H1 (cell line): Measurements from ENCODE around the gene PARD6B. TPM values are rescaled to one million over a fixed set of nuclear protein-coding genes. Genes with fewer than 3 reads are reported as not detected.

Experiments used
- CTCF ChIA-PET: fragments of 300-600 bp; sonication (Branson Sonifier 250); formaldehyde crosslinking; loops from one replicate; lab custom pipeline; 2021; ENCODE audit not compliant: partially characterized antibody; lab: Charles Lee
- POLR2A ChIA-PET: fragments of 300-600 bp; sonication (Branson Sonifier 250); formaldehyde crosslinking; loops from one replicate; lab custom pipeline; 2021; ENCODE audit warnings: inconsistent platforms; ENCODE audit not compliant: partially characterized antibody; lab: Charles Lee
- DNase-seq, 2 experiments: peaks; one replicate each; pipeline versions ENCODE4 v3.0.0 to v3.0.0-alpha.2; 2010 to 2022; ENCODE audit warnings: low spot score in 2 of 2, low read depth in 1 of 2, mixed read lengths in 1 of 2
- FAIRE-seq: peaks from 2 replicates; lab custom pipeline; 2011; peaks lifted over from hg19 to GRCh38; lab: Jason Lieb, UNC
- H2AFZ ChIP-seq: 2 replicates; pipeline ENCODE4 v1.8.1; 2012; ENCODE audit warnings: low read length, inconsistent platforms
- H2AK5ac ChIP-seq: 2 replicates; pipeline ENCODE4 v1.6.1; 2013; ENCODE audit warnings: low read depth, low read length
- H2BK120ac ChIP-seq: replicated peaks from 2 replicates; pipeline ENCODE3; 2013; ENCODE audit warnings: low read depth, low read length, inconsistent platforms
- H2BK12ac ChIP-seq: 2 replicates; pipeline ENCODE4 v1.6.1; 2013; ENCODE audit warnings: low read depth, low read length
- H2BK15ac ChIP-seq: 2 replicates; pipeline ENCODE4 v1.6.1; 2013; ENCODE audit warnings: low read length
- H2BK20ac ChIP-seq: 2 replicates; pipeline ENCODE4 v1.6.1; 2013; ENCODE audit warnings: low read length
- H2BK5ac ChIP-seq: 2 replicates; pipeline ENCODE4 v1.6.1; 2013; ENCODE audit warnings: low read depth, low read length
- H3K14ac ChIP-seq: 2 replicates; pipeline ENCODE4 v1.6.1; 2013; ENCODE audit warnings: inconsistent platforms; ENCODE audit not compliant: insufficient read length
- H3K18ac ChIP-seq: 2 replicates; pipeline ENCODE4 v1.6.1; 2013; ENCODE audit warnings: low read length; ENCODE audit errors: extremely low read depth
- H3K23ac ChIP-seq: 2 replicates; pipeline ENCODE4 v1.6.1; 2013; ENCODE audit warnings: inconsistent platforms; ENCODE audit not compliant: insufficient read length
- H3K23me2 ChIP-seq: 2 replicates; pipeline ENCODE4 v1.6.1; 2013; ENCODE audit warnings: low read depth, low read length
- H3K27ac ChIP-seq: 2 replicates; pipeline ENCODE4 v1.6.1; 2011; ENCODE audit warnings: low read depth, low read length, inconsistent platforms
- H3K27me3 ChIP-seq, 4 experiments: replicated peaks in 1 of 4; 1 replicate in 1 of 4; 2 replicates in 3 of 4; pipeline versions ENCODE4 v1.6.1 to v1.8.1; 2011 to 2013; ENCODE audit warnings: low read length in 3 of 4, mild to moderate bottlenecking in 3 of 4, inconsistent platforms in 2 of 4, mixed read lengths in 2 of 4, moderate library complexity in 1 of 4; ENCODE audit not compliant: control insufficient read depth in 3 of 4, insufficient read depth in 3 of 4; ENCODE audit errors: extremely low read depth in 1 of 4
- H3K36me3 ChIP-seq, 4 experiments: 2 replicates each; pipeline versions ENCODE4 v1.6.1 to v1.8.1; 2011 to 2013; ENCODE audit warnings: mild to moderate bottlenecking in 4 of 4, low read length in 3 of 4, moderate library complexity in 2 of 4, control low read depth in 1 of 4, inconsistent platforms in 1 of 4; ENCODE audit not compliant: insufficient read depth in 4 of 4, control insufficient read depth in 2 of 4
- H3K4ac ChIP-seq: replicated peaks from 2 replicates; pipeline ENCODE3; 2013; ENCODE audit warnings: low read length, low read depth, mixed read lengths, inconsistent platforms; ENCODE audit not compliant: insufficient read length
- H3K4me1 ChIP-seq, 4 experiments: replicated peaks in 1 of 4; 1 replicate in 1 of 4; 2 replicates in 3 of 4; pipeline versions ENCODE4 v1.6.1 to v1.8.1; 2011 to 2013; ENCODE audit warnings: low read length in 3 of 4, inconsistent platforms in 2 of 4, mixed read lengths in 1 of 4; ENCODE audit not compliant: insufficient read depth in 4 of 4, control insufficient read depth in 3 of 4
- H3K4me2 ChIP-seq, 2 experiments: 2 replicates each; pipeline versions ENCODE4 v1.6.1 to v1.8.1; 2011 to 2013; ENCODE audit warnings: low read depth in 2 of 2, low read length in 2 of 2, control low read depth in 1 of 2, inconsistent platforms in 1 of 2, mild to moderate bottlenecking in 1 of 2; ENCODE audit not compliant: insufficient read depth in 1 of 2
- H3K4me3 ChIP-seq, 4 experiments: fragments of 200-600, 300-600 bp in 1 of 4; sonication (generic), shearing (Covaris generic), sonication (Bioruptor Twin) in 1 of 4; 2 replicates each; pipeline versions ENCODE4 v1.5.1 to v1.8.1; 2011 to 2016; ENCODE audit warnings: low read length in 4 of 4, low read depth in 3 of 4, control low read depth in 2 of 4, inconsistent platforms in 2 of 4, mild to moderate bottlenecking in 2 of 4, mixed read lengths in 1 of 4, moderate library complexity in 1 of 4; ENCODE audit not compliant: insufficient read depth in 2 of 4; ENCODE audit errors: extremely low read depth in 1 of 4
- H3K56ac ChIP-seq: replicated peaks from 2 replicates; pipeline ENCODE3; 2013; ENCODE audit warnings: low read depth, mild to moderate bottlenecking, mixed read lengths, low read length, inconsistent platforms; ENCODE audit not compliant: insufficient read length
- H3K79me1 ChIP-seq: 2 replicates; pipeline ENCODE4 v1.6.1; 2013; ENCODE audit warnings: low read depth, low read length, control low read depth
- H3K79me2 ChIP-seq, 2 experiments: 2 replicates each; pipeline versions ENCODE4 v1.6.1 to v1.8.1; 2012 to 2013; ENCODE audit warnings: low read length in 2 of 2, mild to moderate bottlenecking in 2 of 2, inconsistent platforms in 1 of 2; ENCODE audit not compliant: insufficient read depth in 2 of 2, control insufficient read depth in 1 of 2
- H3K9ac ChIP-seq, 4 experiments: replicated peaks in 1 of 4; 1 replicate in 1 of 4; 2 replicates in 3 of 4; pipeline versions ENCODE4 v1.6.1 to v1.8.1; 2011 to 2013; ENCODE audit warnings: low read depth in 3 of 4, low read length in 3 of 4, control low read depth in 2 of 4, mild to moderate bottlenecking in 2 of 4, moderate library complexity in 2 of 4, inconsistent platforms in 1 of 4; ENCODE audit errors: extremely low read depth in 1 of 4
- H3K9me3 ChIP-seq, 2 experiments: 2 replicates each; pipeline versions ENCODE4 v1.6.1 to v1.8.1; 2012 to 2013; ENCODE audit warnings: mild to moderate bottlenecking in 2 of 2, moderate library complexity in 2 of 2, control low read depth in 1 of 2, inconsistent platforms in 1 of 2, low read depth in 1 of 2, low read length in 1 of 2, mixed read lengths in 1 of 2; ENCODE audit not compliant: insufficient read depth in 2 of 2
- H4K20me1 ChIP-seq, 2 experiments: replicated peaks in 1 of 2; 2 replicates each; pipeline versions ENCODE3 to v1.8.1; 2011 to 2013; ENCODE audit warnings: inconsistent platforms in 2 of 2, low read length in 2 of 2, mild to moderate bottlenecking in 1 of 2; ENCODE audit not compliant: insufficient read depth in 2 of 2, control insufficient read depth in 1 of 2
- H4K5ac ChIP-seq: 2 replicates; pipeline ENCODE4 v1.6.1; 2013; ENCODE audit warnings: low read length, low read depth, mixed read lengths, inconsistent platforms; ENCODE audit not compliant: insufficient read length
- H4K8ac ChIP-seq: 2 replicates; pipeline ENCODE4 v1.8.0; 2013; ENCODE audit warnings: mild to moderate bottlenecking, moderate library complexity, low read length, inconsistent platforms; ENCODE audit not compliant: insufficient read depth; ENCODE audit errors: extremely low read depth
- H4K91ac ChIP-seq: replicated peaks from 2 replicates; pipeline ENCODE3; 2013; ENCODE audit warnings: low read length, mixed read lengths, inconsistent platforms; ENCODE audit not compliant: insufficient read length
- CEBPB ChIP-seq: IDR thresholded peaks from 2 replicates; pipeline ENCODE4 v1.6.1; 2012; ENCODE audit warnings: low read depth, low read length
- CHD1 ChIP-seq: IDR thresholded peaks from 2 replicates; pipeline ENCODE4 v1.6.1; 2012; ENCODE audit warnings: low read depth, low read length, improper control_type of control experiment
- RAD21 ChIP-seq, 2 experiments: IDR thresholded peaks in 1 of 2; conservative IDR thresholded peaks in 1 of 2; 2 replicates each; pipeline ENCODE4 v1.6.1; 2011; ENCODE audit warnings: low read depth in 2 of 2, low read length in 2 of 2, improper control_type of control experiment in 1 of 2, inconsistent platforms in 1 of 2, mild to moderate bottlenecking in 1 of 2, moderate library complexity in 1 of 2
- RXRA ChIP-seq: IDR thresholded peaks from 2 replicates; pipeline ENCODE4 v1.6.1; 2011; ENCODE audit warnings: low read depth, mild to moderate bottlenecking, low read length, moderate library complexity; ENCODE audit not compliant: insufficient read depth
- SIN3A ChIP-seq, 2 experiments: IDR thresholded peaks in 1 of 2; conservative IDR thresholded peaks in 1 of 2; 2 replicates each; pipeline ENCODE4 v1.6.1; 2011 to 2012; ENCODE audit warnings: low read length in 2 of 2, improper control_type of control experiment in 1 of 2, low read depth in 1 of 2, mild to moderate bottlenecking in 1 of 2
- SIRT6 ChIP-seq: IDR thresholded peaks from one replicate; pipeline ENCODE4 v1.7.1; 2012; ENCODE audit warnings: low read length, inconsistent platforms
- SP2 ChIP-seq: IDR thresholded peaks from 2 replicates; pipeline ENCODE4 v1.6.1; 2012; ENCODE audit warnings: mild to moderate bottlenecking, low read length, inconsistent platforms
- WGBS, 2 experiments: shearing (Covaris generic) in 1 of 2; methylation state at CpG; one replicate each; pipeline versions ENCODE4 v1.1.6 to v1.1.7; 2013 to 2015; ENCODE audit warnings: low lambda C conversion rate in 2 of 2, mixed read lengths in 2 of 2, inconsistent platforms in 1 of 2, low coverage in 1 of 2, missing lambda C conversion rate in 1 of 2; ENCODE audit not compliant: insufficient replicate concordance in 2 of 2, insufficient coverage in 1 of 2, insufficient read length in 1 of 2; ENCODE audit errors: extremely low coverage in 1 of 2, missing lambda C conversion rate in 1 of 2; 5-methylcytosine and 5-hydroxymethylcytosine counted together
- polyA plus RNA-seq, 7 experiments: library from polyadenylated mRNA; depleted of rRNA in 3 of 7; stranded (reverse) in 5 of 7; unstranded in 2 of 7; fragments of >200 nt in 5 of 7; fragments of 200-250 nt in 2 of 7; gene quantifications; 1 replicate in 5 of 7; 2 replicates in 1 of 7; 4 replicates in 1 of 7; pipeline versions ENCODE4 v1.2.1 to v1.2.3, GENCODE V29; 2011 to 2013; ENCODE audit warnings: missing spikeins in 2 of 7, mixed read lengths in 2 of 7
- total RNA-seq: library from RNA; stranded (reverse); fragmentation: NEBNext Ultra II Directional; extraction: Animal tissue kit (Norgen Biotek cat#: 25700); gene quantifications from 2 replicates; pipeline ENCODE4 v1.2.1, GENCODE V29; 2021

The PARD6B gene
- total and polyA plus RNA-seq, 2 of the 8 experiments (the other 6 are each of a cell fraction or from before 2014, with no cell fraction given) = 5.2 to 34.1 TPM

- H3K23ac ChIP-seq = no peak overlapping the region
- no peak overlapping the region for H3K4ac ChIP-seq
- H4K5ac ChIP-seq = no peak overlapping the region
- peaks cover 0 to 3% of the 10 kb centered on the region in 2 experiments for H4K20me1 ChIP-seq
- H2BK12ac ChIP-seq = peak overlapping the region; percentile 52; the same call in 1 of the 2 replicates
- H4K91ac ChIP-seq = no peak overlapping the region
- peak overlapping the region in 1 of 2 experiments; percentile 81; a peak in 1 of 4 replicates for H3K4me2 ChIP-seq
- H3K14ac ChIP-seq = no peak overlapping the region
- H3K56ac ChIP-seq = no peak overlapping the region
- 88% methylated on average over 11 of the region's 11 CpGs; no CpG with 5 or more reads in 1 of the 2 experiments for WGBS, 2 experiments
- no peaks in the 10 kb centered on the region for H3K27me3 ChIP-seq
- no peak overlapping the region for H3K4me3 ChIP-seq
- 0 out of 2 replicates have a peak overlapping the region, but pooled peaks have one; percentile 35 for H4K8ac ChIP-seq
- H3K79me2 ChIP-seq = peaks cover 8 to 24% of the 10 kb centered on the region in 2 experiments; a peak in 3 of 4 replicates
- H3K27ac ChIP-seq = no peak overlapping the region
- peaks cover 0 to 1% (median 0%) of the 10 kb centered on the region in 4 experiments; a peak in 1 of 8 replicates for H3K36me3 ChIP-seq
- no peak for FAIRE-seq
- peaks cover 2 to 14% (median 10%) of the 10 kb centered on the region in 4 experiments; a peak in 5 of 7 replicates for H3K4me1 ChIP-seq
- no peak overlapping the region for H2BK5ac ChIP-seq
- no peaks in the 10 kb centered on the region for H3K79me1 ChIP-seq
- no peak overlapping the region for H3K18ac ChIP-seq
- H2AK5ac ChIP-seq = no peak overlapping the region
- no peak overlapping the region for H2AFZ ChIP-seq
- H2BK15ac ChIP-seq = peak overlapping the region; percentile 9; the same call in 1 of the 2 replicates
- ChIA-PET POLR2A (interaction anchor here (0.6 to 2.3 kb wide), 10 partner anchors 10 to 143 kb away, joined by 3 to 6 read pairs (median 3); no protein-coding TSS in a partner anchor), CTCF (interaction anchor here (1.1 to 2.9 kb wide), 6 partner anchors 8 to 271 kb away, joined by 3 to 15 read pairs (median 7); no protein-coding TSS in a partner anchor)
- no peak overlapping the region for H2BK120ac ChIP-seq
- no peaks in the 10 kb centered on the region for H3K9me3 ChIP-seq
- peaks cover 7% of the 10 kb centered on the region for H3K23me2 ChIP-seq
- no peak overlapping the region for H2BK20ac ChIP-seq
- TF ChIP-seq SIRT6 = no peak
- TF ChIP-seq CHD1 = no peak
- TF ChIP-seq SP2 = no peak
- no peak for TF ChIP-seq SIN3A (conservative IDR thresholded peaks at IDR 0.05 in 1 of 2, IDR thresholded peaks at IDR 0.05 in 1 of 2; ENCODE audit: low read depth in 1 of 2, low read length in 2 of 2)
- TF ChIP-seq RAD21 (IDR thresholded peaks at IDR 0.05 in 1 of 2, conservative IDR thresholded peaks at IDR 0.05 in 1 of 2; ENCODE audit: low read depth in 2 of 2, low read length in 2 of 2) = no peak
- TF ChIP-seq CEBPB = no peak
- TF ChIP-seq RXRA = no peak
- no peak overlapping the region for H3K9ac ChIP-seq
- peak in 1 of 2 experiments; percentile 39 for DNase-seq
Observed at GRCh38 chr20:50728981-50729874, 2.2 kb upstream of the PARD6B start.
